Common myeloid progenitor, CD34-positive (primary cell): Measurements from ENCODE around the gene SPEM3. TPM values are rescaled to one million over a fixed set of nuclear protein-coding genes. Genes with fewer than 3 reads are reported as not detected.

Experiments used
- CTCF ChIA-PET: fragments of 350-600 bp; sonication (Branson Sonifier 250); formaldehyde crosslinking; loops from one replicate; lab custom pipeline; 2021; ENCODE audit warnings: antibody characterized with exemption; lab: Charles Lee
- POLR2A ChIA-PET: fragments of 350-600 bp; sonication (Branson Sonifier 250); formaldehyde crosslinking; loops from one replicate; lab custom pipeline; 2021; ENCODE audit warnings: antibody characterized with exemption; lab: Charles Lee
- DNase-seq, 3 donors: peaks; one replicate each; pipeline versions ENCODE4 v3.0.0 to v3.0.0-alpha.2; 2013
- H3K27ac ChIP-seq, 2 experiments: 1 replicate in 1 of 2; 2 replicates in 1 of 2; pipeline ENCODE4 v1.7.0; 2013; ENCODE audit warnings: inconsistent platforms in 2 of 2, low read length in 2 of 2, mild to moderate bottlenecking in 2 of 2, low read depth in 1 of 2, moderate library complexity in 1 of 2; ENCODE audit not compliant: severe bottlenecking in 2 of 2, insufficient read depth in 1 of 2, poor library complexity in 1 of 2
- H3K27me3 ChIP-seq, 5 experiments: replicated peaks in 2 of 5; 1 replicate in 3 of 5; 2 replicates in 2 of 5; pipeline versions ENCODE4 v1.6.1 to v1.7.0; 2013; ENCODE audit warnings: low read length in 4 of 5, mild to moderate bottlenecking in 2 of 5, moderate library complexity in 2 of 5, inconsistent platforms in 1 of 5; ENCODE audit not compliant: insufficient read depth in 5 of 5, control insufficient read depth in 4 of 5
- H3K36me3 ChIP-seq, 4 experiments: 1 replicate in 2 of 4; 2 replicates in 2 of 4; pipeline versions ENCODE4 v1.6.1 to v1.7.0; 2013; ENCODE audit warnings: low read length in 3 of 4, control low read depth in 1 of 4, mild to moderate bottlenecking in 1 of 4; ENCODE audit not compliant: control insufficient read depth in 4 of 4, insufficient read depth in 4 of 4
- H3K4me1 ChIP-seq, 4 experiments: 1 replicate in 3 of 4; 2 replicates in 1 of 4; pipeline versions ENCODE4 v1.6.1 to v1.7.1; 2013; ENCODE audit warnings: low read length in 3 of 4, mild to moderate bottlenecking in 3 of 4, control low read depth in 1 of 4, inconsistent platforms in 1 of 4, moderate library complexity in 1 of 4; ENCODE audit not compliant: control insufficient read depth in 4 of 4, insufficient read depth in 4 of 4; ENCODE audit errors: control extremely low read depth in 1 of 4
- H3K4me3 ChIP-seq, 7 experiments: 1 replicate in 4 of 7; 2 replicates in 3 of 7; pipeline versions ENCODE4 v1.5.1 to v1.7.0; 2013; ENCODE audit warnings: mild to moderate bottlenecking in 7 of 7, low read length in 6 of 7, moderate library complexity in 6 of 7, inconsistent platforms in 2 of 7, low read depth in 2 of 7, control low read depth in 1 of 7; ENCODE audit not compliant: insufficient read depth in 4 of 7, control insufficient read depth in 1 of 7; ENCODE audit errors: extremely low read depth in 1 of 7
- H3K9me3 ChIP-seq, 5 experiments: 1 replicate in 4 of 5; 2 replicates in 1 of 5; pipeline versions ENCODE4 v1.6.1 to v1.7.1; 2013; ENCODE audit warnings: low read length in 4 of 5, mild to moderate bottlenecking in 2 of 5, inconsistent platforms in 1 of 5, low read depth in 1 of 5, moderate library complexity in 1 of 5; ENCODE audit not compliant: control insufficient read depth in 4 of 5, insufficient read depth in 2 of 5; ENCODE audit errors: control extremely low read depth in 1 of 5
- WGBS: methylation state at CpG from one replicate; pipeline ENCODE4 v1.1.5; 2013; ENCODE audit not compliant: insufficient coverage; 5-methylcytosine and 5-hydroxymethylcytosine counted together
- polyA plus RNA-seq: library from polyadenylated mRNA; unstranded; fragments of 120-200 nt; gene quantifications from one replicate; pipeline ENCODE4 v1.2.1, GENCODE V29; 2013

The SPEM3 gene
- polyA plus RNA-seq = 0.01 TPM

GRCh38 chr17:7428557-7428956, at the start of gene SPEM3:
SPEM3 (plus strand) TSS chr17:7428857; CDS start chr17:7428903, 46 bp downstream.
- POLR2A ChIA-PET = no interaction called here
- H3K4me3 ChIP-seq = no peak within 1 kb of the TSS
- H3K27me3 ChIP-seq = no peaks in the 10 kb centered on the region
- no peak within 1 kb of the TSS for H3K27ac ChIP-seq
- H3K4me1 ChIP-seq = no peaks in the 10 kb centered on the region
- no peaks in the 10 kb centered on the region for H3K36me3 ChIP-seq
- WGBS = 89% methylated on average over 5 of the region's 5 CpGs
- CTCF ChIA-PET = no interaction called here
- no peak for DNase-seq
- no peaks in the 10 kb centered on the region for H3K9me3 ChIP-seq

DNA sequence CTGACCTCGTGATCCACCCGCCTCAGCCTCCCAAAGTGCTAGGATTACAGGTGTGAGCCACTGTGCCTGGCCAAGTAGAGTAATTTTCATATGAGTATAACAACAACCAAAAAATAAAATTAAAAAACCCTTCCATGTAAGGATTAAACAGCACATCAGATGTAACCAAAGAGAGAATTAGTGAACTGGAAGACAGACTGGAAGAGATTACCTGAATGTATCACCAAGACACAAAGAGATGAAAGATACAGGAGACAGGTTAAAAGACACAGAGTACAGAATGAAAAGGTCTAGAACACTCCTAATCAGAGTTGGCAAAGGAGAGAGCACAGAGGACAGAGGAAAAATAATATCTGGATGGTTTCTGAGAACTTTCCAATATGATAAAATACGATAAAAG, 49.5 kb upstream of the SPEM3 start:
- CTCF ChIA-PET = interaction anchor here (2.0 kb wide), 1 partner anchor 15 kb away, joined by 6 read pairs; the partner anchor contains the start of gene PLSCR3
- Histone ChIP-seq H3K36me3 (no peaks in the 10 kb centered on the region), H3K4me3 (no peak overlapping the region), H3K27ac (no peak overlapping the region), H3K4me1 (peaks cover 0 to 25% (median 13%) of the 10 kb centered on the region in 4 experiments), H3K9me3 (peaks cover 0 to 11% (median 3%) of the 10 kb centered on the region in 5 experiments), H3K27me3 (peaks cover 2 to 33% (median 23%) of the 10 kb centered on the region in 5 experiments)
- no CpG with 5 or more reads among the region's 3 CpGs for WGBS
- POLR2A ChIA-PET = no interaction called here
- DNase-seq = no peak

- H3K4me1 ChIP-seq = peaks cover 0 to 31% (median 18%) of the 10 kb centered on the region in 4 experiments
- H3K36me3 ChIP-seq = no peaks in the 10 kb centered on the region
- H3K4me3 ChIP-seq = peak overlapping the region in 4 of 7 experiments; percentile 42 to 75 (median 52)
- CTCF ChIA-PET = interaction anchor here (0.8 to 2.0 kb wide), 3 partner anchors 10 to 24 kb away, joined by 3 to 6 read pairs (median 5); partner anchors contain the start of gene PLSCR3
- H3K9me3 ChIP-seq = peaks cover 0 to 11% (median 3%) of the 10 kb centered on the region in 5 experiments
- no peak for DNase-seq
- H3K27me3 ChIP-seq = peaks cover 2 to 38% (median 23%) of the 10 kb centered on the region in 5 experiments
- no peak overlapping the region for H3K27ac ChIP-seq
- 45% methylated on average over 6 of the region's 7 CpGs for WGBS
- POLR2A ChIA-PET = no interaction called here
Observed at GRCh38 chr17:7380321-7380720, 48.3 kb upstream of the SPEM3 start.

DNA sequence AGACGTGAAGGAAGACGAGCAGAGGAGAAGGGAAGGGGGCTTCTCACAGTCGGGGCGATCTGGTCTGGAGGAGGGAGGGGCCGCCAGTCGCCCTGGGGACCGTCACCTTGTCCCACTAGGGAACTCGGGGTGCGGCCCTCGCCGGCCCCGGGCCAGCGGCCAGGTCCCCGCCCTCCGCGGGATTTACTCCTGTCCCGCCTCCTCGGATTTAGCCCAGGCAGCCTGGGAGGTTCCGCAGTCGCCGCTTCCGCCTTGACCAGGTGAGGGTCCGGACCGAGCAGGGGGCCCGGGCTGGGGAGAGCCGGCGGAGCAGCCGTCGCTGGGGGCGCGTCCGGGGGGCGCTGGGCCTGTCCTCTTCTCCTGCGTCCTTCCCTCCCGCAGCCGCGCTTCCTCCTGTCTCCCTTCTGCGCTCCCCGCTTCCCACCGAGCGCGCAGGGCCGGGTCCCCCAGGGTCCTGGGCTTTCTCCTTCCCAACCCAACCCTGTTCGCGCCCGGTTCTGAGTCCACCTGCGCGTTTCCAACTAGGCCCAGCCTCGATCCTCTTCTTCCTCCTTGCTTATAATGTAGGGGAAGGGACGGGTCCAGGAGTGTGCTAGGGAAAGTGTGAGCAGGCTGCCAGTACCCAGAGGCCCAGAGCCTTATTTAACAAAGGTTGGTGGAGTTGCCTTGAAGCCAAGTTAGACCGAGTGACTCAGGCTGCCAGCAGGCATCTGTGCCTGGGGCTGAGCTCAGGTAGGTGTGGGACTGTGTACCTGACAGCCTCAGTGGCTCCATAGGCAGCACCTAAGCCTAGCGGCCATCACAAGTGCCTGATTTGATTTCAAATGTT, 47.6 kb upstream of the SPEM3 start, which contains the start of gene TNK1:
TSS of gene TNK1 (plus strand) at position 235 of the 829 bp plus-strand sequence. CDS start 1,838 bp downstream, outside the sequence.
- H3K27ac ChIP-seq = peak within 1 kb of the TSS in 1 of 2 experiments; percentile 25
- no peaks in the 10 kb centered on the region for H3K36me3 ChIP-seq
- peaks cover 0 to 31% (median 18%) of the 10 kb centered on the region in 4 experiments for H3K4me1 ChIP-seq
- peak within 1 kb of the TSS in 4 of 7 experiments; percentile 42 to 75 (median 52) for H3K4me3 ChIP-seq
- H3K9me3 ChIP-seq = peaks cover 0 to 11% (median 3%) of the 10 kb centered on the region in 5 experiments
- POLR2A ChIA-PET = no interaction called here
- DNase-seq = no peak
- 4% methylated on average over 38 of the region's 52 CpGs for WGBS
- CTCF ChIA-PET = interaction anchor here (0.8 to 2.0 kb wide), 3 partner anchors 11 to 25 kb away, joined by 3 to 6 read pairs (median 5); partner anchors contain the start of gene PLSCR3
- H3K27me3 ChIP-seq = peaks cover 2 to 38% (median 23%) of the 10 kb centered on the region in 5 experiments

DNA sequence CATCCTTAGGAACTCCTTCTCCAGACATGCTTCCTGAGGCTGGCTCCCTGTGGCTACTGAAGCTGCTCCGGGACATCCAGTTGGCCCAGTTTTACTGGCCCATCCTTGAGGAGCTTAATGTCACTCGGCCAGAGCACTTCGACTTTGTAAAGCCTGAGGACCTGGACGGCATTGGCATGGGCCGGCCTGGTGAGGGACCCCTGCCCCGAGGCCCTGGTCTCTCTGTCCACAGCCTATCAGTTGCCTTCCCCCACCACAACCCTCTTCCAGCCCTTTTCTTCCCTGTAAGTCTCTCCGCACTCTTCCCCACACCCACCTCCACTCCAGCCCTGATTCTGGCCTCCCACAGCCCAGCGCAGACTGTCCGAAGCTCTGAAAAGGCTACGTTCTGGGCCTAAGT, 45.8 kb upstream of the SPEM3 start:
- H3K4me1 ChIP-seq = peaks cover 0 to 31% (median 18%) of the 10 kb centered on the region in 4 experiments
- POLR2A ChIA-PET = no interaction called here
- CTCF ChIA-PET = interaction anchor here (0.9 to 1.9 kb wide), 3 partner anchors 8 to 54 kb away, joined by 3 to 5 read pairs (median 5); no protein-coding TSS in a partner anchor
- WGBS = 98% methylated on average over 10 of the region's 10 CpGs
- peaks cover 0 to 11% (median 3%) of the 10 kb centered on the region in 5 experiments for H3K9me3 ChIP-seq
- DNase-seq = no peak
- H3K27ac ChIP-seq = no peak overlapping the region
- H3K27me3 ChIP-seq = peaks cover 2 to 38% (median 23%) of the 10 kb centered on the region in 5 experiments
- H3K4me3 ChIP-seq = no peak overlapping the region
- H3K36me3 ChIP-seq = peaks cover 0 to 2% (median 0%) of the 10 kb centered on the region in 4 experiments

DNA sequence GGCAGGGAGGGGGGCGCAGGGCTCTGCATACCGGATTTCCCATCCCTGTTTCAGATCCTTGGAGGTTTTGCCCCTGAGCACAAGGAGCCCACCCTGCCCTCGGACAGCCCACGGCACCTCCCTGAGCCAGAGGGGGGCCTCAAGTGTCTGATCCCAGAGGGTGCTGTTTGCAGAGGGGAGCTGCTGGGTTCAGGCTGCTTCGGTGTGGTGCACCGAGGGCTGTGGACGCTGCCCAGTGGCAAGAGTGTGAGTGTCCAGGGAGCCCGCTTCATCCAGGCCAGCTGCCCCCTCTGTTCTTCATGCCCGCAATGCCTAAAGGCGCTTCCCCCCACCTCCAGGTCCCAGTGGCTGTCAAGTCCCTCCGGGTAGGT, 45.3 kb upstream of the SPEM3 start:
- Histone ChIP-seq H3K36me3 (peaks cover 0 to 2% (median 0%) of the 10 kb centered on the region in 4 experiments), H3K27me3 (peaks cover 2 to 38% (median 23%) of the 10 kb centered on the region in 5 experiments), H3K4me3 (peak overlapping the region in 3 of 7 experiments; percentile 67 to 81 (median 70)), H3K27ac (no peak overlapping the region), H3K4me1 (peaks cover 0 to 31% (median 18%) of the 10 kb centered on the region in 4 experiments), H3K9me3 (peaks cover 0 to 11% (median 3%) of the 10 kb centered on the region in 5 experiments)
- ChIA-PET POLR2A (interaction anchor here (0.5 kb wide), 1 partner anchor 266 kb away, joined by 4 read pairs; no protein-coding TSS in a partner anchor), CTCF (interaction anchor here (1.9 kb wide), 2 partner anchors 28 to 54 kb away, joined by 5 read pairs; no protein-coding TSS in a partner anchor)
- DNase-seq = no peak
- WGBS = 92% methylated on average over 10 of the region's 11 CpGs
